HEK293T (cell line): Measurements from ENCODE around the gene ZFP36.

Experiments
- FOXK2 ChIP-seq: fragments of 450-650 bp; IDR thresholded peaks from 2 replicates; pipeline ENCODE4 v1.6.1; 2016; ENCODE audit warnings: mild to moderate bottlenecking
- SP1 ChIP-seq: fragments of 450-650 bp; IDR thresholded peaks from 2 replicates; pipeline ENCODE4 v1.6.1; 2017

DNA sequence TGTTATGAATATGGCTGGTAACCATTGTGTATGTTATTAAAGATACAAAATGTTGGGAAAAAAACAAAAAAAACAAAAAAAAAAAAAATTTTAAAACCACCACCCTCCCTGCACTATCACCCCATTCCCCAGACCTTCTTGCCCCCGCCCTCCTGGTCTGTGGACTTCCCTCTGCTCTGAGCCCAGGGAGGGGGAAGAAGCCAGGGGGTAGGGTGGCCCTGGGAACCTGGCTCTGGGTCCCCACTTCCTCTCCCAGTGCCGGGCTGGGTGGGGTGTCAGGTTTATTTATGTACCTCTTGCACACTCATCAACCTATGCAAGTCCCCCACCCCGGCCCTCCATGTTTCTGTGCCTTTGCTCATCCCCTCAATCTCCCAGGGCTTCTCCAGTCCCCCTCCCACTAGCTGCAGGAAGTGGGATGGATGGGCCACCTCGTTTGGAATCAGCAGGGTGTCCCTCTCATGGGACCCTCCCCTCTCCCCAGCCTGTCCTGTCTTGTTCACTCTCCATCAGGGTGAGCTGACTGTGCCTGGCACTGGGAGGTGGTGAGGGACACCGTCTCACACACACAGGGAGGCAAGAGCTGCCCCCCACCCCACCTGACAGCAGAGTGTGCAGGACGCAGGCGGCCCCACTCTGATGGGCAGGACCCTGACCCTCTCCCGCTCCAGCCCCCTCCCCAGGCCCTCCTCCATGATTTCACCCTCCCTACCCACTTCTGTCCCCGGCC lies 21.6 kb upstream of the ZFP36 start:
- no peak for TF ChIP-seq SP1
- TF ChIP-seq FOXK2, result no peak
